Prostate gland (tissue), 2 donors: ENCODE measurements around the gene TM9SF2. TPM values are rescaled to one million over a fixed set of nuclear protein-coding genes. Genes with fewer than 3 reads are reported as not detected.

Source experiments
- DNase-seq: peaks from one replicate; pipeline ENCODE4 v3.0.0-alpha.2; 2019; ENCODE audit warnings: low spot score
- H3K27ac ChIP-seq, 2 donors: fragments of 200-600 bp; sonication (generic); 2 replicates each; pipeline ENCODE4 v1.5.1; 2017 to 2019
- H3K27me3 ChIP-seq: fragments of 200-600 bp; sonication (generic); replicated peaks from 2 replicates; pipeline ENCODE4 v1.5.1; 2019; ENCODE audit not compliant: insufficient read depth
- H3K36me3 ChIP-seq, 2 donors: fragments of 200-600 bp; sonication (generic); 1 replicate in 1 of 2; 2 replicates in 1 of 2; pipeline versions ENCODE4 v1.5.1 to v1.8.1; 2017 to 2019
- H3K4me1 ChIP-seq: fragments of 200-600 bp; sonication (generic); replicated peaks from 2 replicates; pipeline ENCODE4 v1.5.1; 2019
- H3K4me3 ChIP-seq, 2 donors: fragments of 200-600 bp; sonication (generic); 2 replicates each; pipeline ENCODE4 v1.5.1; 2017 to 2019
- H3K9me3 ChIP-seq: fragments of 200-600 bp; sonication (generic); 2 replicates; pipeline ENCODE4 v1.5.1; 2017
- CTCF ChIP-seq, 4 experiments: fragments of 200-600 bp in 2 of 4; fragments of 450-650 bp in 2 of 4; sonication (generic) in 2 of 4; IDR thresholded peaks; 1 replicate in 3 of 4; 2 replicates in 1 of 4; pipeline ENCODE4 v1.5.1; 2016 to 2019; ENCODE audit warnings: antibody characterized with exemption in 4 of 4, mild to moderate bottlenecking in 2 of 4, moderate library complexity in 2 of 4
- POLR2A ChIP-seq: fragments of 450-650 bp; IDR thresholded peaks from one replicate; pipeline ENCODE4 v1.6.1; 2016; ENCODE audit warnings: antibody characterized with exemption, mild to moderate bottlenecking
- POLR2AphosphoS5 ChIP-seq: sonication (generic); formaldehyde crosslinking; IDR thresholded peaks from one replicate; pipeline ENCODE4 v1.6.1; 2017; ENCODE audit warnings: antibody characterized with exemption
- WGBS: methylation state at CpG from one replicate; pipeline ENCODE4 v1.1.5; 2018; 5-methylcytosine and 5-hydroxymethylcytosine counted together
- intact Hi-C: fragments of 100-400 bp; cut with DNase I; formaldehyde crosslinking; loops from one replicate; pipeline ENCODE4 v1.14.2; 2022
- total RNA-seq, 2 donors: library from RNA; depleted of rRNA; stranded (reverse); fragments of >200 nt; gene quantifications; one replicate each; pipeline ENCODE4 v1.1.0, GENCODE V29; 2016

TM9SF2 gene
- total RNA-seq, 2 donors from 2014 or later = 136 to 175 TPM

DNA sequence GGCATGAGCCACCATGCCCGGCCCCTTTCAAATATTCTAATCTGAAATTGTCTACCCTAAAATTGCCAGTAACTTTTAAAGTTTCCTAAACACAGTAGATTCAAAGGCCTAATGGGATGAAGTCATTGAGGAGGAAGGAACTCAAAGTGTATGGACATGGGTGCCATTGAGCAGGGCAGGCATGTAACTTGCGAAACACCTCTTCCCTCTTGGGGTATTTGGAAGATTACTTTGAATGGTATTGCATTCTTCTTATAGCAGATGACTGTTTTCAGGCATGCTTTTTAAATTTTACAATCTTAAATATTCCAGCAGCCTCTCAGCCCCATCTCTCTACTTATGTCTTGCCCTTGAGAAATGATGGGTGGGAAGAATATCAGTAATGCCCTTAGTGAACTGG lies 21.0 kb downstream of the TM9SF2 start:
- Histone ChIP-seq H3K27me3 (no peaks in the 10 kb centered on the region), H3K9me3 (no peaks in the 10 kb centered on the region), H3K4me3 (no peak overlapping the region), H3K4me1 (no peaks in the 10 kb centered on the region), H3K27ac (no peak overlapping the region), H3K36me3 (peaks cover 0 to 7% of the 10 kb centered on the region in 2 donors)
- TF ChIP-seq CTCF (IDR thresholded peaks at IDR 0.05) (no peak), POLR2AphosphoS5 (no peak), POLR2A (no peak)
- DNase-seq = no peak
- intact Hi-C loops = no loop called here
- WGBS = 93% methylated on average over 2 of the region's 2 CpGs

GRCh38 chr13:99523838-99524237 lies 22.6 kb downstream of the TM9SF2 start:
- no peaks in the 10 kb centered on the region for H3K27me3 ChIP-seq
- no peaks in the 10 kb centered on the region for H3K4me1 ChIP-seq
- H3K27ac ChIP-seq = no peak overlapping the region
- peaks cover 0 to 7% of the 10 kb centered on the region in 2 donors for H3K36me3 ChIP-seq
- TF ChIP-seq POLR2A = no peak
- no peak overlapping the region for H3K4me3 ChIP-seq
- DNase-seq = no peak
- WGBS = 92% methylated on average over 4 of the region's 4 CpGs
- intact Hi-C loops = no loop called here
- no peaks in the 10 kb centered on the region for H3K9me3 ChIP-seq

DNA sequence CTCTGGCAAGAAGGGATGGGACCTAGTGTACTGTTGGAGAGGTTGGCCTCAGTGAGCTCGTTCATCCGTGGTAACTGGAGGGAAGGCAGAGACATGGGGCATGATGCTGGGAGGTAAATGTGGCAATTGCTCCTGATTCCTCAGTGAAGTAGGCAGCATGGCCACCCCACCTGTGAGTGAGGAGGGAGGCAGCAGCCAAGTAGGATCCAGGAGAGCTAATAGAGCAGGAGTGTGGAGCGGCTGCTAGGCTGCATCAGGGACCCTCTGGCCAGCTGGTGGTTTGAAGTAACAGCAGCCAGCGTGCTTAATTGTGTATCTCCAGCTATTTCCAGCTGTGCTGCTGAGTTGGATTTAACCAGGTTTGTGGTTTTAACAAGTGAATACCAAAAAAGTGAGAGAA lies 24.7 kb downstream of the TM9SF2 start:
- no peak overlapping the region for H3K27ac ChIP-seq
- no peaks in the 10 kb centered on the region for H3K27me3 ChIP-seq
- intact Hi-C loops = no loop called here
- no peaks in the 10 kb centered on the region for H3K9me3 ChIP-seq
- H3K4me1 ChIP-seq = no peaks in the 10 kb centered on the region
- TF ChIP-seq POLR2AphosphoS5 (no peak), CTCF (IDR thresholded peaks at IDR 0.05) (no peak), POLR2A (no peak)
- 82% methylated on average over 4 of the region's 4 CpGs for WGBS
- H3K4me3 ChIP-seq = no peak overlapping the region
- peaks cover 0 to 7% of the 10 kb centered on the region in 2 donors for H3K36me3 ChIP-seq
- no peak for DNase-seq

DNA sequence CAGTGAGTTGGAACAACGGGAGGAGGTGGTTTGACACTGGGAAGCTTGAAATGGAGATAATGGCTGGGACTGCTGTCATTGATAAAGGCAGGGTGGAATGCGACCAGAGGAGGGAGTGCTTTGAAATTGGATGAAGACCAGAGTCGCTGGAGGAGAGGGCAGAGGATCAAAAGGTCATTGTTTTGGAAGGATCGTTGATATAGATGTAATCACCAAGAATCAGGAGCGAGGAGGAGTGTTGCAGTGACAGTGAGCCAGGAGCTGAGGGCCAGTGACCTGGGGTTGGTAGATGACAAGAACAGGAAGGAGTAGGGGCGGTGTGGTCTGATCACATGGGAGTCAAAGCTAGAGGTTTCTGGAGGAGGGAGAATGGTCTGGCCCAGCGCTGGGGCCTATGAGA lies 25.3 kb downstream of the TM9SF2 start:
- DNase-seq = no peak
- no peak for TF ChIP-seq POLR2AphosphoS5
- no peak for TF ChIP-seq POLR2A
- TF ChIP-seq CTCF (IDR thresholded peaks at IDR 0.05) = no peak
- 74% methylated on average over 7 of the region's 7 CpGs for WGBS
- Histone ChIP-seq H3K4me1 (no peaks in the 10 kb centered on the region), H3K27me3 (no peaks in the 10 kb centered on the region), H3K36me3 (peaks cover 0 to 3% of the 10 kb centered on the region in 2 donors), H3K9me3 (no peaks in the 10 kb centered on the region), H3K27ac (no peak overlapping the region), H3K4me3 (no peak overlapping the region)
- intact Hi-C loops = no loop called here

- DNase-seq = no peak
- H3K27me3 ChIP-seq = no peaks in the 10 kb centered on the region
- no peaks in the 10 kb centered on the region for H3K9me3 ChIP-seq
- intact Hi-C loops = no loop called here
- no peak for TF ChIP-seq POLR2A
- WGBS = 74% methylated on average over 6 of the region's 6 CpGs
- no peak overlapping the region for H3K27ac ChIP-seq
- H3K4me1 ChIP-seq = no peaks in the 10 kb centered on the region
- no peaks in the 10 kb centered on the region for H3K36me3 ChIP-seq
- no peak overlapping the region for H3K4me3 ChIP-seq
Observed at GRCh38 chr13:99527301-99527700, 26.0 kb downstream of the TM9SF2 start.

DNA sequence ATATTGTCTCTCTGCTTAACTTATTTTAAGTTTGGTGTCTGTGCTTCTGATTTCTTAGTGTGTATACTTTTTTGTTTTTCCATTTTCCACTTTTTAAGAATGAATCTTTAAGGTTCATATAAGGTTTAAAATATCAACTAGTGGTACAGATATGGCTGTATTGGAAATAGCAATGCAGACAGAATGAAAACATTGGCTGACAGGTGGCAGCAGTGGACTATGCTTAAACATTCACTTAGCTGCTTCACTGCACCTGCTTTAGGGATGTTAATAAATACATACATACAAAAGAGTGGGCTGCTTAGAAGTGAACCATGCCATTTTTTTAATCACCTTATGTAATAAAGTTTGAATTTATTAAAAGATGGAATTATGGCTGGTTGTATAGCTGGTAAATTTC lies 27.3 kb downstream of the TM9SF2 start:
- intact Hi-C loops = no loop called here
- Histone ChIP-seq H3K27me3 (no peaks in the 10 kb centered on the region), H3K36me3 (no peaks in the 10 kb centered on the region), H3K4me3 (no peak overlapping the region), H3K9me3 (no peaks in the 10 kb centered on the region), H3K4me1 (no peaks in the 10 kb centered on the region), H3K27ac (no peak overlapping the region)
- no peak for DNase-seq
- TF ChIP-seq POLR2A (no peak), CTCF (IDR thresholded peaks at IDR 0.05) (peak in 1 of 4 experiments; percentile 19)
